H1 (cell line): ENCODE results near the gene RPL3. TPM values are rescaled to one million over a fixed set of nuclear protein-coding genes. Genes with fewer than 3 reads are reported as not detected.

ENCODE experiments used
- CTCF ChIA-PET: fragments of 300-600 bp; sonication (Branson Sonifier 250); formaldehyde crosslinking; loops from one replicate; lab custom pipeline; 2021; ENCODE audit not compliant: partially characterized antibody; lab: Charles Lee
- POLR2A ChIA-PET: fragments of 300-600 bp; sonication (Branson Sonifier 250); formaldehyde crosslinking; loops from one replicate; lab custom pipeline; 2021; ENCODE audit warnings: inconsistent platforms; ENCODE audit not compliant: partially characterized antibody; lab: Charles Lee
- DNase-seq, 2 experiments: peaks; one replicate each; pipeline versions ENCODE4 v3.0.0 to v3.0.0-alpha.2; 2010 to 2022; ENCODE audit warnings: low spot score in 2 of 2, low read depth in 1 of 2, mixed read lengths in 1 of 2
- FAIRE-seq: peaks from 2 replicates; lab custom pipeline; 2011; peaks lifted over from hg19 to GRCh38; lab: Jason Lieb, UNC
- H2AFZ ChIP-seq: 2 replicates; pipeline ENCODE4 v1.8.1; 2012; ENCODE audit warnings: low read length, inconsistent platforms
- H2AK5ac ChIP-seq: 2 replicates; pipeline ENCODE4 v1.6.1; 2013; ENCODE audit warnings: low read depth, low read length
- H2BK120ac ChIP-seq: replicated peaks from 2 replicates; pipeline ENCODE3; 2013; ENCODE audit warnings: low read depth, low read length, inconsistent platforms
- H2BK12ac ChIP-seq: 2 replicates; pipeline ENCODE4 v1.6.1; 2013; ENCODE audit warnings: low read depth, low read length
- H2BK15ac ChIP-seq: 2 replicates; pipeline ENCODE4 v1.6.1; 2013; ENCODE audit warnings: low read length
- H2BK20ac ChIP-seq: 2 replicates; pipeline ENCODE4 v1.6.1; 2013; ENCODE audit warnings: low read length
- H2BK5ac ChIP-seq: 2 replicates; pipeline ENCODE4 v1.6.1; 2013; ENCODE audit warnings: low read depth, low read length
- H3K14ac ChIP-seq: 2 replicates; pipeline ENCODE4 v1.6.1; 2013; ENCODE audit warnings: inconsistent platforms; ENCODE audit not compliant: insufficient read length
- H3K18ac ChIP-seq: 2 replicates; pipeline ENCODE4 v1.6.1; 2013; ENCODE audit warnings: low read length; ENCODE audit errors: extremely low read depth
- H3K23ac ChIP-seq: 2 replicates; pipeline ENCODE4 v1.6.1; 2013; ENCODE audit warnings: inconsistent platforms; ENCODE audit not compliant: insufficient read length
- H3K23me2 ChIP-seq: 2 replicates; pipeline ENCODE4 v1.6.1; 2013; ENCODE audit warnings: low read depth, low read length
- H3K27ac ChIP-seq: 2 replicates; pipeline ENCODE4 v1.6.1; 2011; ENCODE audit warnings: low read depth, low read length, inconsistent platforms
- H3K27me3 ChIP-seq, 4 experiments: replicated peaks in 1 of 4; 1 replicate in 1 of 4; 2 replicates in 3 of 4; pipeline versions ENCODE4 v1.6.1 to v1.8.1; 2011 to 2013; ENCODE audit warnings: low read length in 3 of 4, mild to moderate bottlenecking in 3 of 4, inconsistent platforms in 2 of 4, mixed read lengths in 2 of 4, moderate library complexity in 1 of 4; ENCODE audit not compliant: control insufficient read depth in 3 of 4, insufficient read depth in 3 of 4; ENCODE audit errors: extremely low read depth in 1 of 4
- H3K36me3 ChIP-seq, 4 experiments: 2 replicates each; pipeline versions ENCODE4 v1.6.1 to v1.8.1; 2011 to 2013; ENCODE audit warnings: mild to moderate bottlenecking in 4 of 4, low read length in 3 of 4, moderate library complexity in 2 of 4, control low read depth in 1 of 4, inconsistent platforms in 1 of 4; ENCODE audit not compliant: insufficient read depth in 4 of 4, control insufficient read depth in 2 of 4
- H3K4ac ChIP-seq: replicated peaks from 2 replicates; pipeline ENCODE3; 2013; ENCODE audit warnings: low read length, low read depth, mixed read lengths, inconsistent platforms; ENCODE audit not compliant: insufficient read length
- H3K4me1 ChIP-seq, 4 experiments: replicated peaks in 1 of 4; 1 replicate in 1 of 4; 2 replicates in 3 of 4; pipeline versions ENCODE4 v1.6.1 to v1.8.1; 2011 to 2013; ENCODE audit warnings: low read length in 3 of 4, inconsistent platforms in 2 of 4, mixed read lengths in 1 of 4; ENCODE audit not compliant: insufficient read depth in 4 of 4, control insufficient read depth in 3 of 4
- H3K4me2 ChIP-seq, 2 experiments: 2 replicates each; pipeline versions ENCODE4 v1.6.1 to v1.8.1; 2011 to 2013; ENCODE audit warnings: low read depth in 2 of 2, low read length in 2 of 2, control low read depth in 1 of 2, inconsistent platforms in 1 of 2, mild to moderate bottlenecking in 1 of 2; ENCODE audit not compliant: insufficient read depth in 1 of 2
- H3K4me3 ChIP-seq, 4 experiments: fragments of 200-600, 300-600 bp in 1 of 4; sonication (generic), shearing (Covaris generic), sonication (Bioruptor Twin) in 1 of 4; 2 replicates each; pipeline versions ENCODE4 v1.5.1 to v1.8.1; 2011 to 2016; ENCODE audit warnings: low read length in 4 of 4, low read depth in 3 of 4, control low read depth in 2 of 4, inconsistent platforms in 2 of 4, mild to moderate bottlenecking in 2 of 4, mixed read lengths in 1 of 4, moderate library complexity in 1 of 4; ENCODE audit not compliant: insufficient read depth in 2 of 4; ENCODE audit errors: extremely low read depth in 1 of 4
- H3K56ac ChIP-seq: replicated peaks from 2 replicates; pipeline ENCODE3; 2013; ENCODE audit warnings: low read depth, mild to moderate bottlenecking, mixed read lengths, low read length, inconsistent platforms; ENCODE audit not compliant: insufficient read length
- H3K79me1 ChIP-seq: 2 replicates; pipeline ENCODE4 v1.6.1; 2013; ENCODE audit warnings: low read depth, low read length, control low read depth
- H3K79me2 ChIP-seq, 2 experiments: 2 replicates each; pipeline versions ENCODE4 v1.6.1 to v1.8.1; 2012 to 2013; ENCODE audit warnings: low read length in 2 of 2, mild to moderate bottlenecking in 2 of 2, inconsistent platforms in 1 of 2; ENCODE audit not compliant: insufficient read depth in 2 of 2, control insufficient read depth in 1 of 2
- H3K9ac ChIP-seq, 4 experiments: replicated peaks in 1 of 4; 1 replicate in 1 of 4; 2 replicates in 3 of 4; pipeline versions ENCODE4 v1.6.1 to v1.8.1; 2011 to 2013; ENCODE audit warnings: low read depth in 3 of 4, low read length in 3 of 4, control low read depth in 2 of 4, mild to moderate bottlenecking in 2 of 4, moderate library complexity in 2 of 4, inconsistent platforms in 1 of 4; ENCODE audit errors: extremely low read depth in 1 of 4
- H3K9me3 ChIP-seq, 2 experiments: 2 replicates each; pipeline versions ENCODE4 v1.6.1 to v1.8.1; 2012 to 2013; ENCODE audit warnings: mild to moderate bottlenecking in 2 of 2, moderate library complexity in 2 of 2, control low read depth in 1 of 2, inconsistent platforms in 1 of 2, low read depth in 1 of 2, low read length in 1 of 2, mixed read lengths in 1 of 2; ENCODE audit not compliant: insufficient read depth in 2 of 2
- H4K20me1 ChIP-seq, 2 experiments: replicated peaks in 1 of 2; 2 replicates each; pipeline versions ENCODE3 to v1.8.1; 2011 to 2013; ENCODE audit warnings: inconsistent platforms in 2 of 2, low read length in 2 of 2, mild to moderate bottlenecking in 1 of 2; ENCODE audit not compliant: insufficient read depth in 2 of 2, control insufficient read depth in 1 of 2
- H4K5ac ChIP-seq: 2 replicates; pipeline ENCODE4 v1.6.1; 2013; ENCODE audit warnings: low read length, low read depth, mixed read lengths, inconsistent platforms; ENCODE audit not compliant: insufficient read length
- H4K8ac ChIP-seq: 2 replicates; pipeline ENCODE4 v1.8.0; 2013; ENCODE audit warnings: mild to moderate bottlenecking, moderate library complexity, low read length, inconsistent platforms; ENCODE audit not compliant: insufficient read depth; ENCODE audit errors: extremely low read depth
- H4K91ac ChIP-seq: replicated peaks from 2 replicates; pipeline ENCODE3; 2013; ENCODE audit warnings: low read length, mixed read lengths, inconsistent platforms; ENCODE audit not compliant: insufficient read length
- EZH2 ChIP-seq: fragments of 200-600 bp; sonication (generic); IDR thresholded peaks from 2 replicates; pipeline ENCODE4 v1.7.1; 2012; ENCODE audit warnings: low read depth, mild to moderate bottlenecking, moderate library complexity, low read length, inconsistent platforms; ENCODE audit not compliant: severe bottlenecking
- GABPA ChIP-seq: IDR thresholded peaks from 2 replicates; pipeline ENCODE4 v1.6.1; 2011; ENCODE audit warnings: mild to moderate bottlenecking, low read length, moderate library complexity, borderline replicate concordance; ENCODE audit not compliant: insufficient read depth
- RAD21 ChIP-seq, 2 experiments: IDR thresholded peaks in 1 of 2; conservative IDR thresholded peaks in 1 of 2; 2 replicates each; pipeline ENCODE4 v1.6.1; 2011; ENCODE audit warnings: low read depth in 2 of 2, low read length in 2 of 2, improper control_type of control experiment in 1 of 2, inconsistent platforms in 1 of 2, mild to moderate bottlenecking in 1 of 2, moderate library complexity in 1 of 2
- RXRA ChIP-seq: IDR thresholded peaks from 2 replicates; pipeline ENCODE4 v1.6.1; 2011; ENCODE audit warnings: low read depth, mild to moderate bottlenecking, low read length, moderate library complexity; ENCODE audit not compliant: insufficient read depth
- SIX5 ChIP-seq: IDR thresholded peaks from 2 replicates; pipeline ENCODE4 v1.6.1; 2011; ENCODE audit warnings: mild to moderate bottlenecking, low read depth, low read length
- WGBS, 2 experiments: shearing (Covaris generic) in 1 of 2; methylation state at CpG; one replicate each; pipeline versions ENCODE4 v1.1.6 to v1.1.7; 2013 to 2015; ENCODE audit warnings: low lambda C conversion rate in 2 of 2, mixed read lengths in 2 of 2, inconsistent platforms in 1 of 2, low coverage in 1 of 2, missing lambda C conversion rate in 1 of 2; ENCODE audit not compliant: insufficient replicate concordance in 2 of 2, insufficient coverage in 1 of 2, insufficient read length in 1 of 2; ENCODE audit errors: extremely low coverage in 1 of 2, missing lambda C conversion rate in 1 of 2; 5-methylcytosine and 5-hydroxymethylcytosine counted together
- polyA plus RNA-seq, 7 experiments: library from polyadenylated mRNA; depleted of rRNA in 3 of 7; stranded (reverse) in 5 of 7; unstranded in 2 of 7; fragments of >200 nt in 5 of 7; fragments of 200-250 nt in 2 of 7; gene quantifications; 1 replicate in 5 of 7; 2 replicates in 1 of 7; 4 replicates in 1 of 7; pipeline versions ENCODE4 v1.2.1 to v1.2.3, GENCODE V29; 2011 to 2013; ENCODE audit warnings: missing spikeins in 2 of 7, mixed read lengths in 2 of 7
- total RNA-seq: library from RNA; stranded (reverse); fragmentation: NEBNext Ultra II Directional; extraction: Animal tissue kit (Norgen Biotek cat#: 25700); gene quantifications from 2 replicates; pipeline ENCODE4 v1.2.1, GENCODE V29; 2021

RPL3 gene
- total and polyA plus RNA-seq, 2 of the 8 experiments (the other 6 are each of a cell fraction or from before 2014, with no cell fraction given), result 2,865 to 5,466 TPM

DNA sequence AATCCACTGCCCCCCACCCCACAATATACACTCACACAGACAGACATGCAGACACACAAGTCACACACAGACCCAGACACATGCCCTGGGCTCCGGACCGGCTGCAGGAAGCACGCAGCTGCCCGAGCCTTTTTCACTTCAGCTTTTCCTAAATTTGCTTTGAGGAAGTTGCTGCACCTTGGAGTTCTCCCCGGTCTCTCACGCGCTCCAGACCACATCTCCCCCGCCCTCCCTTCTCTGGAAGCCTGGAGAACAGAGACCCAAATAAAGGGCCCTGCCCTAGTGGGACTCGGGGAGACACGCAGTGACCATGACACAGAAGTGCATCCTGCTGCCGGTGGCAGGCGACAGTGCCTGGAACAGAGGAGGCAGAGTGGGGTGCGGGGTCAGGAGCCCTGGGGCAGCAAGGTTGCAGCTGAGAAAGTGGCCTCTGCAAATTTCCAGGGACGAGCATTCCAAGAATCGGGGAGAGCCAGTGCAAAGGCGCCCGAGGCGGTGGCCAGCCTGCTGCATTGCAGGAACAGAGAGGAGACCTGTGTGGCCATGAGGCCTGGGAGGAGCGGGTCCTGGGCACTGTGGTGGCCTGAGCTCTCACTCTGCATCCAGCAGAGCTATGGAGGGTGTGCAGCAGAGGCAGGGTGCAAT is 19.1 kb downstream of the RPL3 start:
- FAIRE-seq (no peak), DNase-seq (no peak)
- WGBS, 2 experiments, result 74% methylated on average over 19 of the region's 19 CpGs; no CpG with 5 or more reads in 1 of the 2 experiments
- peak overlapping the region; percentile 95; the same call in 1 of the 2 replicates for H2BK15ac ChIP-seq
- peaks cover 2 to 24% (median 7%) of the 10 kb centered on the region in 4 experiments for H3K4me1 ChIP-seq
- peaks cover 0 to 3% of the 10 kb centered on the region in 2 experiments; a peak in 1 of 4 replicates for H3K9me3 ChIP-seq
- H3K36me3 ChIP-seq, result no peaks in the 10 kb centered on the region
- H3K56ac ChIP-seq, result no peak overlapping the region
- H2BK120ac ChIP-seq, result peak overlapping the region; percentile 28
- no peak overlapping the region for H3K4me3 ChIP-seq
- peak overlapping the region; percentile 60 for H3K18ac ChIP-seq
- peak overlapping the region; percentile 71; the same call in 1 of the 2 replicates for H2BK5ac ChIP-seq
- H2BK12ac ChIP-seq, result peak overlapping the region; percentile 75; the same call in 1 of the 2 replicates
- no peaks in the 10 kb centered on the region for H3K79me2 ChIP-seq
- no peaks in the 10 kb centered on the region for H3K79me1 ChIP-seq
- 0 out of 2 replicates have a peak overlapping the region, but pooled peaks have one; percentile 45 for H2AFZ ChIP-seq
- no peaks in the 10 kb centered on the region; a peak in 1 of 7 replicates for H3K27me3 ChIP-seq
- H3K4me2 ChIP-seq, result no peak overlapping the region
- H2BK20ac ChIP-seq, result peak overlapping the region; percentile 48; the same call in 1 of the 2 replicates
- POLR2A ChIA-PET, result interaction anchor here (0.7 to 37.3 kb wide), 9 partner anchors 7 to 220 kb away, joined by 3 to 692 read pairs (median 4); partner anchors contain the start of genes ATF4 and RPL3
- no peak overlapping the region for H4K5ac ChIP-seq
- H3K9ac ChIP-seq, result no peak overlapping the region
- H4K20me1 ChIP-seq, result no peaks in the 10 kb centered on the region
- H4K8ac ChIP-seq, result no peak overlapping the region
- peak overlapping the region; percentile 60 for H4K91ac ChIP-seq
- CTCF ChIA-PET, result interaction anchor here (0.6 to 2.2 kb wide), 17 partner anchors 9 to 371 kb away, joined by 3 to 10 read pairs (median 3); no protein-coding TSS in a partner anchor
- no peaks in the 10 kb centered on the region for H3K23me2 ChIP-seq
- no peak overlapping the region for H3K14ac ChIP-seq
- H2AK5ac ChIP-seq, result peak overlapping the region; percentile 2; the same call in 1 of the 2 replicates
- no peak overlapping the region for H3K4ac ChIP-seq
- H3K27ac ChIP-seq, result no peak overlapping the region
- no peak overlapping the region for H3K23ac ChIP-seq
- TF ChIP-seq SIX5 (no peak), GABPA (no peak), RAD21 (IDR thresholded peaks at IDR 0.05 in 1 of 2, conservative IDR thresholded peaks at IDR 0.05 in 1 of 2; ENCODE audit: low read depth in 2 of 2, low read length in 2 of 2) (peak in 1 of 2 experiments; percentile 11; a peak in 2 of 4 replicates), EZH2 (no peak), RXRA (no peak)
